ENCODE data around the gene BTF3.

The BTF3 gene

GRCh38 chr5:73525606-73526203 lies 27.5 kb downstream of the BTF3 start:
- DNase-seq: no peak

GRCh38 chr5:73528248-73528647 lies 30.0 kb downstream of the BTF3 start:
- DNase-seq: no peak

- no peak for DNase-seq
These were observed 30.8 kb downstream of the BTF3 start for GRCh38 chr5:73529081-73529480.

GRCh38 chr5:73531356-73531755 lies 33.1 kb downstream of the BTF3 start:
- no peak for DNase-seq

GRCh38 chr5:73532195-73532594 lies 34.0 kb downstream of the BTF3 start:
- no peak for DNase-seq

GRCh38 chr5:73534011-73534644 lies 35.9 kb downstream of the BTF3 start:
- no peak for DNase-seq

- DNase-seq: no peak
These were observed 36.7 kb downstream of the BTF3 start for GRCh38 chr5:73534971-73535370.

- DNase-seq: no peak
These were observed 41.5 kb downstream of the BTF3 start for GRCh38 chr5:73539730-73540129.

- DNase-seq: no peak
These were observed 42.0 kb downstream of the BTF3 start for GRCh38 chr5:73540192-73540591.

GRCh38 chr5:73542020-73542419 lies 43.8 kb downstream of the BTF3 start:
- no peak for DNase-seq

- no peak for DNase-seq
These were observed 46.5 kb downstream of the BTF3 start for GRCh38 chr5:73544429-73545402.

GRCh38 chr5:73545403-73545779 lies 47.1 kb downstream of the BTF3 start:
- no peak for DNase-seq

- DNase-seq: no peak
These were observed 51.8 kb downstream of the BTF3 start for GRCh38 chr5:73550016-73550415.

GRCh38 chr5:73552642-73553041 lies 54.4 kb downstream of the BTF3 start:
- DNase-seq: no peak
